ENCODE data around the gene PTPN2.

PTPN2 gene

DNA sequence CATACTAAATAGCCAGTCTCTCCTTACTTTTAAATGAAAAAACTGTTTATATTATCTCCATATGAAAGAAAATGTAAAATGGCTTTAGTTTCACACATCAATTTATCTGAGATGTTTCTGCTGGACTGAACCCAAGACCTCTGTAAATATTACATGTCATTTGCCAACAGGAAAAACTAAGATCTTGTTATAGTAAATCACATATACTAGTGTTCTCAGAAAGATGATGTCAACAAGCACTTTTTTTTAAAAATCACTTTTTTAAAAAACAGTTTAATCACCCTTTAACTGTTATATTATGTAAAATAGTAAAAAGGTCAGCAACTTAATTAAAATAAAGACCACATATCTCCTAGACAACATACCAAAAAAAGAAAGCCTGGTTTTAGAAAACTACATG is 46.3 kb downstream of the PTPN2 start:
- TF ChIP-seq, protein P1, sequence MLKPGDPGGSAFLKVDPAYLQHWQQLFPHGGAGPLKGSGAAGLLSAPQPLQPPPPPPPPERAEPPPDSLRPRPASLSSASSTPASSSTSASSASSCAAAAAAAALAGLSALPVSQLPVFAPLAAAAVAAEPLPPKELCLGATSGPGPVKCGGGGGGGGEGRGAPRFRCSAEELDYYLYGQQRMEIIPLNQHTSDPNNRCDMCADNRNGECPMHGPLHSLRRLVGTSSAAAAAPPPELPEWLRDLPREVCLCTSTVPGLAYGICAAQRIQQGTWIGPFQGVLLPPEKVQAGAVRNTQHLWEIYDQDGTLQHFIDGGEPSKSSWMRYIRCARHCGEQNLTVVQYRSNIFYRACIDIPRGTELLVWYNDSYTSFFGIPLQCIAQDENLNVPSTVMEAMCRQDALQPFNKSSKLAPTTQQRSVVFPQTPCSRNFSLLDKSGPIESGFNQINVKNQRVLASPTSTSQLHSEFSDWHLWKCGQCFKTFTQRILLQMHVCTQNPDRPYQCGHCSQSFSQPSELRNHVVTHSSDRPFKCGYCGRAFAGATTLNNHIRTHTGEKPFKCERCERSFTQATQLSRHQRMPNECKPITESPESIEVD (tag by site-specific recombination; IDR thresholded peaks at IDR 0.05), result peak; percentile 95
- TF ChIP-seq ZNF747 (tag by site-specific recombination; IDR thresholded peaks at IDR 0.05) (no peak), PRDM1 (tag by site-specific recombination; IDR thresholded peaks at IDR 0.05) (no peak), ZNF776 (tag by site-specific recombination; IDR thresholded peaks at IDR 0.05; ENCODE audit: borderline replicate concordance) (no peak), ZNF792 (tag by site-specific recombination; IDR thresholded peaks at IDR 0.05) (no peak)
- TF ChIP-seq, protein P2, sequence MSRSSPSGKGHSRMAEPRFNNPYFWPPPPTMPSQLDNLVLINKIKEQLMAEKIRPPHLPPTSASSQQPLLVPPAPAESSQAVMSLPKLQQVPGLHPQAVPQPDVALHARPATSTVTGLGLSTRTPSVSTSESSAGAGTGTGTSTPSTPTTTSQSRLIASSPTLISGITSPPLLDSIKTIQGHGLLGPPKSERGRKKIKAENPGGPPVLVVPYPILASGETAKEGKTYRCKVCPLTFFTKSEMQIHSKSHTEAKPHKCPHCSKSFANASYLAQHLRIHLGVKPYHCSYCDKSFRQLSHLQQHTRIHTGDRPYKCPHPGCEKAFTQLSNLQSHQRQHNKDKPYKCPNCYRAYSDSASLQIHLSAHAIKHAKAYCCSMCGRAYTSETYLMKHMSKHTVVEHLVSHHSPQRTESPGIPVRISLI (tag by site-specific recombination; IDR thresholded peaks at IDR 0.05), result peak; percentile 66; the same call in 1 of the 2 replicates
- CTCF ChIA-PET, result no interaction called here
- Histone ChIP-seq H3K4me1 (ENCODE audit: control insufficient read depth, insufficient read depth, low read length) (peaks cover 29% of the 10 kb centered on the region), H3K27ac (ENCODE audit: extremely low read depth, low read depth, low read length) (no peak overlapping the region), H3K36me3 (ENCODE audit: control insufficient read depth in 2 of 2, insufficient read depth in 1 of 2, low read length in 2 of 2) (peaks cover 4 to 10% of the 10 kb centered on the region in 2 experiments; a peak in 2 of 3 replicates), H3K9me3 (ENCODE audit: control insufficient read depth, insufficient read depth, low read depth, low read length) (no peaks in the 10 kb centered on the region), H3K4me3 (ENCODE audit: low read depth, low read length) (no peak overlapping the region)
- POLR2A ChIA-PET, result no interaction called here

DNA sequence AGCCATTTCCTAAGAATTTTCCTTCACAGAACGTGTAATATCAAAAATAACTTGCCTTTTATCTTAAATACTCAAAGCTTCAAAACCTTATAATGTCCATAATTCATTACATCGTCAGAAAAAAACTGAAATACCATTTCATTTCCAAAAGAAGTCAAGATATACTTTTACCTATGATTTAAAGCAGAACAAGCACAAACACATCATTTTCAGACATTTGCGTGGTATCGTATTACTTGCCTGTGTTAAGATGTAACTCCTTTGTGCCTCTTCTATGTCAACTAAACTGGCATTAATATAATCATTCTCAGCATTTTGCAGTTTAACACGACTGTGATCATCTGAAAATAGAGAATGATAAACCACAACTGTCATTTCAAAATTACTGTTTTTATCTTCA is 47.5 kb downstream of the PTPN2 start:
- TF ChIP-seq, protein P3, sequence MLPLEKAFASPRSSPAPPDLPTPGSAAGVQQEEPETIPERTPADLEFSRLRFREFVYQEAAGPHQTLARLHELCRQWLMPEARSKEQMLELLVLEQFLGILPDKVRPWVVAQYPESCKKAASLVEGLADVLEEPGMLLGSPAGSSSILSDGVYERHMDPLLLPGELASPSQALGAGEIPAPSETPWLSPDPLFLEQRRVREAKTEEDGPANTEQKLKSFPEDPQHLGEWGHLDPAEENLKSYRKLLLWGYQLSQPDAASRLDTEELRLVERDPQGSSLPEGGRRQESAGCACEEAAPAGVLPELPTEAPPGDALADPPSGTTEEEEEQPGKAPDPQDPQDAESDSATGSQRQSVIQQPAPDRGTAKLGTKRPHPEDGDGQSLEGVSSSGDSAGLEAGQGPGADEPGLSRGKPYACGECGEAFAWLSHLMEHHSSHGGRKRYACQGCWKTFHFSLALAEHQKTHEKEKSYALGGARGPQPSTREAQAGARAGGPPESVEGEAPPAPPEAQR (tag by site-specific recombination; IDR thresholded peaks at IDR 0.05), result no peak
- TF ChIP-seq ZNF274 (IDR thresholded peaks at IDR 0.05; ENCODE audit: low read length), result no peak
- no peak for TF ChIP-seq ZNF274 (tag by site-specific recombination; IDR thresholded peaks at IDR 0.05; ENCODE audit: borderline replicate concordance)
- TF ChIP-seq, protein P1 (tag by site-specific recombination; IDR thresholded peaks at IDR 0.05), result peak; percentile 62
- no peak for TF ChIP-seq SP7 (tag by site-specific recombination; IDR thresholded peaks at IDR 0.05)
- TF ChIP-seq, protein P4, sequence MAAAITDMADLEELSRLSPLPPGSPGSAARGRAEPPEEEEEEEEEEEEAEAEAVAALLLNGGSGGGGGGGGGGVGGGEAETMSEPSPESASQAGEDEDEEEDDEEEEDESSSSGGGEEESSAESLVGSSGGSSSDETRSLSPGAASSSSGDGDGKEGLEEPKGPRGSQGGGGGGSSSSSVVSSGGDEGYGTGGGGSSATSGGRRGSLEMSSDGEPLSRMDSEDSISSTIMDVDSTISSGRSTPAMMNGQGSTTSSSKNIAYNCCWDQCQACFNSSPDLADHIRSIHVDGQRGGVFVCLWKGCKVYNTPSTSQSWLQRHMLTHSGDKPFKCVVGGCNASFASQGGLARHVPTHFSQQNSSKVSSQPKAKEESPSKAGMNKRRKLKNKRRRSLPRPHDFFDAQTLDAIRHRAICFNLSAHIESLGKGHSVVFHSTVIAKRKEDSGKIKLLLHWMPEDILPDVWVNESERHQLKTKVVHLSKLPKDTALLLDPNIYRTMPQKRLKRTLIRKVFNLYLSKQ (tag by site-specific recombination; IDR thresholded peaks at IDR 0.05; ENCODE audit: borderline replicate concordance), result no peak
- no peak for TF ChIP-seq ZNF221 (tag by site-specific recombination; IDR thresholded peaks at IDR 0.05; ENCODE audit: borderline replicate concordance)
- no peak for TF ChIP-seq GLIS2 (tag by site-specific recombination; IDR thresholded peaks at IDR 0.05)
- H3K4me1 ChIP-seq (ENCODE audit: control insufficient read depth, insufficient read depth, low read length), result peaks cover 29% of the 10 kb centered on the region
- ChIA-PET POLR2A (interaction anchor here (3.2 kb wide), 1 partner anchor 47 kb away, joined by 10 read pairs; the partner anchor contains the start of gene PTPN2), CTCF (interaction anchor here (0.6 kb wide), 1 partner anchor 21 kb away, joined by 4 read pairs; no protein-coding TSS in a partner anchor)
- no peaks in the 10 kb centered on the region for H3K9me3 ChIP-seq (ENCODE audit: control insufficient read depth, insufficient read depth, low read depth, low read length)
- H3K36me3 ChIP-seq (ENCODE audit: control insufficient read depth in 2 of 2, insufficient read depth in 1 of 2, low read length in 2 of 2), result peaks cover 4 to 10% of the 10 kb centered on the region in 2 experiments; a peak in 2 of 3 replicates
- no peak overlapping the region for H3K27ac ChIP-seq (ENCODE audit: extremely low read depth, low read depth, low read length)
- no peak overlapping the region for H3K4me3 ChIP-seq (ENCODE audit: low read depth, low read length)
